KOPT-K1 (cell line): ENCODE results near the gene SDK1.
"Not testable (repeated sequence)": the region's sequence is repeated elsewhere in the genome, so short reads cannot be mapped to it uniquely, and the experiment has no call there.

Experiments used
- H3K27ac ChIP-seq: fragments of 200-600 bp; sonication (generic); 2 replicates; pipeline ENCODE4 v1.5.1; 2016; ENCODE audit warnings: antibody characterized with exemption, mild to moderate bottlenecking, low read depth, low read length; ENCODE audit not compliant: poor library complexity, severe bottlenecking
- H3K36me3 ChIP-seq: fragments of 200-600 bp; sonication (generic); 2 replicates; pipeline ENCODE4 v1.5.1; 2017; ENCODE audit warnings: antibody characterized with exemption, mild to moderate bottlenecking, low read length, moderate library complexity; ENCODE audit not compliant: insufficient read depth
- H3K9me3 ChIP-seq: fragments of 200-600 bp; sonication (generic); 2 replicates; pipeline ENCODE4 v1.5.1; 2017; ENCODE audit warnings: antibody characterized with exemption, low read length, mild to moderate bottlenecking; ENCODE audit not compliant: insufficient read depth, poor library complexity, severe bottlenecking

SDK1 gene

GRCh38 chr7:3559278-3559677 lies 258.2 kb downstream of the SDK1 start:
- no peaks in the 10 kb centered on the region for H3K36me3 ChIP-seq
- peaks cover 12% of the 10 kb centered on the region for H3K9me3 ChIP-seq
- no peak overlapping the region for H3K27ac ChIP-seq

GRCh38 chr7:3560495-3560894 lies 259.4 kb downstream of the SDK1 start:
- Histone ChIP-seq H3K9me3 (peaks cover 12% of the 10 kb centered on the region), H3K36me3 (no peaks in the 10 kb centered on the region), H3K27ac (no peak overlapping the region)

- H3K9me3 ChIP-seq, result peaks cover 12% of the 10 kb centered on the region
- no peak overlapping the region for H3K27ac ChIP-seq
- no peaks in the 10 kb centered on the region for H3K36me3 ChIP-seq
These were observed 260.9 kb downstream of the SDK1 start for GRCh38 chr7:3561932-3562331.

- peaks cover 12% of the 10 kb centered on the region for H3K9me3 ChIP-seq
- H3K36me3 ChIP-seq, result no peaks in the 10 kb centered on the region
- H3K27ac ChIP-seq, result no peak overlapping the region
These were observed 263.2 kb downstream of the SDK1 start for GRCh38 chr7:3564231-3564630.

GRCh38 chr7:3568516-3568915 lies 267.5 kb downstream of the SDK1 start:
- no peaks in the 10 kb centered on the region for H3K36me3 ChIP-seq
- H3K27ac ChIP-seq, result no peak overlapping the region
- no peaks in the 10 kb centered on the region for H3K9me3 ChIP-seq

GRCh38 chr7:3569643-3570042 lies 268.6 kb downstream of the SDK1 start:
- Histone ChIP-seq H3K9me3 (no peaks in the 10 kb centered on the region), H3K27ac (no peak overlapping the region), H3K36me3 (no peaks in the 10 kb centered on the region)

GRCh38 chr7:3573151-3573550 lies 272.1 kb downstream of the SDK1 start:
- Histone ChIP-seq H3K36me3 (no peaks in the 10 kb centered on the region), H3K27ac (no peak overlapping the region), H3K9me3 (peaks cover 13% of the 10 kb centered on the region)

GRCh38 chr7:3574386-3574785 lies 273.3 kb downstream of the SDK1 start:
- Histone ChIP-seq H3K36me3 (no peaks in the 10 kb centered on the region), H3K9me3 (peaks cover 19% of the 10 kb centered on the region), H3K27ac (no peak overlapping the region)

- Histone ChIP-seq H3K27ac (no peak overlapping the region), H3K36me3 (no peaks in the 10 kb centered on the region), H3K9me3 (peaks cover 19% of the 10 kb centered on the region)
These were observed 274.9 kb downstream of the SDK1 start for GRCh38 chr7:3575753-3576531.

- H3K36me3 ChIP-seq, result no peaks in the 10 kb centered on the region
- no peak overlapping the region for H3K27ac ChIP-seq
- H3K9me3 ChIP-seq, result peaks cover 19% of the 10 kb centered on the region
These were observed 277.3 kb downstream of the SDK1 start for GRCh38 chr7:3578399-3578798.

GRCh38 chr7:3579638-3580219 lies 278.7 kb downstream of the SDK1 start:
- H3K27ac ChIP-seq, result no peak overlapping the region
- H3K9me3 ChIP-seq, result peaks cover 19% of the 10 kb centered on the region
- no peaks in the 10 kb centered on the region for H3K36me3 ChIP-seq

GRCh38 chr7:3582145-3582544 lies 281.1 kb downstream of the SDK1 start:
- not testable (repeated sequence) for H3K27ac ChIP-seq, H3K36me3 ChIP-seq
- H3K9me3 ChIP-seq, result peaks cover 16% of the 10 kb centered on the region

- Histone ChIP-seq H3K9me3 (peaks cover 5% of the 10 kb centered on the region), H3K27ac (no peak overlapping the region), H3K36me3 (no peaks in the 10 kb centered on the region)
These were observed 284.8 kb downstream of the SDK1 start for GRCh38 chr7:3585826-3586225.

- Histone ChIP-seq H3K27ac (no peak overlapping the region), H3K36me3 (no peaks in the 10 kb centered on the region), H3K9me3 (peaks cover 5% of the 10 kb centered on the region)
These were observed 287.3 kb downstream of the SDK1 start for GRCh38 chr7:3588341-3588740.

- Histone ChIP-seq H3K9me3 (peaks cover 5% of the 10 kb centered on the region), H3K36me3 (no peaks in the 10 kb centered on the region), H3K27ac (no peak overlapping the region)
These were observed 288.7 kb downstream of the SDK1 start for GRCh38 chr7:3589752-3590151.

GRCh38 chr7:3591219-3591618 lies 290.2 kb downstream of the SDK1 start:
- Histone ChIP-seq H3K36me3 (no peaks in the 10 kb centered on the region), H3K27ac (no peak overlapping the region), H3K9me3 (peaks cover 5% of the 10 kb centered on the region)
